H9 (cell line): Measurements from ENCODE around the gene SPTSSB. TPM values are rescaled to one million over a fixed set of nuclear protein-coding genes. Genes with fewer than 3 reads are reported as not detected.

Experiments
- DNase-seq: peaks from one replicate; pipeline ENCODE4 v3.0.0-alpha.2; 2017
- H2AFZ ChIP-seq: one replicate; pipeline ENCODE4 v1.6.1; 2013; ENCODE audit warnings: mild to moderate bottlenecking, low read length, control low read depth, moderate library complexity
- H2AK5ac ChIP-seq: 2 replicates; pipeline ENCODE4 v1.6.1; 2013; ENCODE audit warnings: low read length, control low read depth, mixed read lengths; ENCODE audit not compliant: insufficient read length
- H2BK120ac ChIP-seq: one replicate; pipeline ENCODE4 v1.6.1; 2013; ENCODE audit warnings: low read depth, mild to moderate bottlenecking, low read length, control low read depth, inconsistent platforms; ENCODE audit not compliant: poor library complexity, severe bottlenecking
- H2BK12ac ChIP-seq: 2 replicates; pipeline ENCODE4 v1.6.1; 2013; ENCODE audit warnings: low read length, control low read depth, mixed read lengths, low read depth; ENCODE audit not compliant: insufficient read length
- H2BK15ac ChIP-seq: 2 replicates; pipeline ENCODE4 v1.6.1; 2013; ENCODE audit warnings: low read depth, low read length, control low read depth
- H2BK20ac ChIP-seq: one replicate; pipeline ENCODE4 v1.6.1; 2013; ENCODE audit warnings: low read depth, mild to moderate bottlenecking, low read length, control low read depth, inconsistent platforms; ENCODE audit not compliant: poor library complexity, severe bottlenecking
- H2BK5ac ChIP-seq: 2 replicates; pipeline ENCODE4 v1.6.1; 2013; ENCODE audit warnings: low read length, control low read depth, mixed read lengths; ENCODE audit not compliant: insufficient read length
- H3K14ac ChIP-seq: 2 replicates; pipeline ENCODE4 v1.6.1; 2013; ENCODE audit warnings: low read length, control low read depth; ENCODE audit not compliant: insufficient read depth
- H3K18ac ChIP-seq: 2 replicates; pipeline ENCODE4 v1.6.1; 2013; ENCODE audit warnings: low read depth, mild to moderate bottlenecking, mixed read lengths, low read length, control low read depth; ENCODE audit not compliant: insufficient read length
- H3K23ac ChIP-seq: 2 replicates; pipeline ENCODE4 v1.6.1; 2013; ENCODE audit warnings: low read length, control low read depth, mixed read lengths, low read depth; ENCODE audit not compliant: insufficient read length
- H3K23me2 ChIP-seq: 2 replicates; pipeline ENCODE4 v1.6.1; 2013; ENCODE audit warnings: low read depth, mild to moderate bottlenecking, mixed read lengths, low read length, control low read depth; ENCODE audit not compliant: insufficient read length, poor library complexity, severe bottlenecking
- H3K27ac ChIP-seq: 2 replicates; pipeline ENCODE4 v1.5.1; 2013; ENCODE audit warnings: low read length, control low read depth, mixed read lengths, low read depth; ENCODE audit not compliant: insufficient read length
- H3K27me3 ChIP-seq: 2 replicates; pipeline ENCODE4 v1.6.1; 2013; ENCODE audit warnings: low read length, control low read depth, inconsistent platforms; ENCODE audit not compliant: insufficient read depth
- H3K4ac ChIP-seq: 2 replicates; pipeline ENCODE4 v1.6.1; 2013; ENCODE audit warnings: low read depth, mild to moderate bottlenecking, control low read depth, inconsistent platforms, low read length, moderate library complexity
- H3K4me1 ChIP-seq: 2 replicates; pipeline ENCODE4 v1.6.1; 2013; ENCODE audit warnings: low read length, control low read depth, inconsistent platforms; ENCODE audit not compliant: insufficient read depth
- H3K4me2 ChIP-seq: 2 replicates; pipeline ENCODE4 v1.6.1; 2013; ENCODE audit warnings: low read length, control low read depth, mixed read lengths; ENCODE audit not compliant: insufficient read length, insufficient read depth
- H3K56ac ChIP-seq: 2 replicates; pipeline ENCODE4 v1.6.1; 2013; ENCODE audit warnings: low read depth, mild to moderate bottlenecking, mixed read lengths, low read length, control low read depth; ENCODE audit not compliant: insufficient read length
- H3K79me1 ChIP-seq: 2 replicates; pipeline ENCODE4 v1.6.1; 2013; ENCODE audit warnings: low read depth, mild to moderate bottlenecking, moderate library complexity, low read length, control low read depth, inconsistent platforms; ENCODE audit not compliant: insufficient read depth, poor library complexity, severe bottlenecking
- H3K79me2 ChIP-seq: 2 replicates; pipeline ENCODE4 v1.6.1; 2013; ENCODE audit warnings: low read length, control low read depth, inconsistent platforms; ENCODE audit not compliant: insufficient read depth
- H3K9ac ChIP-seq: 2 replicates; pipeline ENCODE4 v1.6.1; 2013; ENCODE audit warnings: low read length, control low read depth, mixed read lengths; ENCODE audit not compliant: insufficient read length; ENCODE audit errors: extremely low read depth
- H3K9me3 ChIP-seq: one replicate; pipeline ENCODE4 v1.6.1; 2013; ENCODE audit warnings: low read depth, low read length, inconsistent platforms; ENCODE audit not compliant: control insufficient read depth
- H3T11ph ChIP-seq: one replicate; pipeline ENCODE4 v1.6.1; 2013; ENCODE audit warnings: mild to moderate bottlenecking, low read length, control low read depth, inconsistent platforms
- H4K20me1 ChIP-seq: one replicate; pipeline ENCODE4 v1.6.1; 2013; ENCODE audit not compliant: control insufficient read depth, insufficient read length, insufficient read depth
- H4K5ac ChIP-seq: 2 replicates; pipeline ENCODE4 v1.6.1; 2013; ENCODE audit warnings: low read depth, mild to moderate bottlenecking, mixed read lengths, low read length, control low read depth; ENCODE audit not compliant: insufficient read length
- H4K8ac ChIP-seq: replicated peaks from 2 replicates; pipeline ENCODE4 v1.6.1; 2013; ENCODE audit warnings: low read length, control low read depth, mixed read lengths, low read depth; ENCODE audit not compliant: insufficient read length
- H4K91ac ChIP-seq: 2 replicates; pipeline ENCODE4 v1.6.1; 2013; ENCODE audit warnings: low read depth, mild to moderate bottlenecking, moderate library complexity, mixed read lengths, low read length, control low read depth; ENCODE audit not compliant: insufficient read length
- H3K27ac Mint-ChIP-seq, 3 experiments: 2 replicates in 2 of 3; 3 replicates in 1 of 3; pipeline ENCODE4 v1.8.0; 2020 to 2021; ENCODE audit warnings: mixed read lengths in 3 of 3, mild to moderate bottlenecking in 1 of 3, moderate library complexity in 1 of 3
- H3K27me3 Mint-ChIP-seq: 2 replicates; pipeline ENCODE4 v1.8.0; 2021; ENCODE audit warnings: low read depth, mild to moderate bottlenecking, moderate library complexity, mixed read lengths
- H3K36me3 Mint-ChIP-seq, 3 experiments: 2 replicates in 2 of 3; 3 replicates in 1 of 3; pipeline ENCODE4 v1.8.0; 2020 to 2021; ENCODE audit warnings: low read depth in 3 of 3, mixed read lengths in 3 of 3; ENCODE audit not compliant: insufficient read depth in 1 of 3
- H3K4me1 Mint-ChIP-seq, 2 experiments: 2 replicates each; pipeline ENCODE4 v1.8.0; 2020; ENCODE audit warnings: mixed read lengths in 2 of 2
- H3K4me3 Mint-ChIP-seq, 2 experiments: 2 replicates in 1 of 2; 3 replicates in 1 of 2; pipeline ENCODE4 v1.8.0; 2020 to 2021; ENCODE audit warnings: mild to moderate bottlenecking in 2 of 2, mixed read lengths in 2 of 2, moderate library complexity in 1 of 2
- H3K9me3 Mint-ChIP-seq, 2 experiments: 2 replicates in 1 of 2; 3 replicates in 1 of 2; pipeline ENCODE4 v1.8.0; 2020; ENCODE audit warnings: mild to moderate bottlenecking in 2 of 2, mixed read lengths in 2 of 2, moderate library complexity in 1 of 2
- CTCF ChIP-seq: fragments of 200-600 bp; sonication (generic); conservative IDR thresholded peaks from 3 replicates; pipeline ENCODE4 v1.8.0; 2021; ENCODE audit warnings: antibody characterized with exemption, mild to moderate bottlenecking
- WGBS: extraction: QIAGEN DNeasy Blood & Tissue Kit; methylation state at CpG from one replicate; pipeline ENCODE4 v1.1.7; 2013; ENCODE audit warnings: missing lambda C conversion rate, low lambda C conversion rate, mixed read lengths; ENCODE audit not compliant: insufficient read length; ENCODE audit errors: extremely low coverage; 5-methylcytosine and 5-hydroxymethylcytosine counted together
- total RNA-seq: library from RNA; stranded (reverse); gene quantifications from 2 replicates; pipeline ENCODE4 v1.2.1, GENCODE V29; 2021

SPTSSB gene
- total RNA-seq, 1 experiment from 2014 or later: 3.5 TPM

DNA sequence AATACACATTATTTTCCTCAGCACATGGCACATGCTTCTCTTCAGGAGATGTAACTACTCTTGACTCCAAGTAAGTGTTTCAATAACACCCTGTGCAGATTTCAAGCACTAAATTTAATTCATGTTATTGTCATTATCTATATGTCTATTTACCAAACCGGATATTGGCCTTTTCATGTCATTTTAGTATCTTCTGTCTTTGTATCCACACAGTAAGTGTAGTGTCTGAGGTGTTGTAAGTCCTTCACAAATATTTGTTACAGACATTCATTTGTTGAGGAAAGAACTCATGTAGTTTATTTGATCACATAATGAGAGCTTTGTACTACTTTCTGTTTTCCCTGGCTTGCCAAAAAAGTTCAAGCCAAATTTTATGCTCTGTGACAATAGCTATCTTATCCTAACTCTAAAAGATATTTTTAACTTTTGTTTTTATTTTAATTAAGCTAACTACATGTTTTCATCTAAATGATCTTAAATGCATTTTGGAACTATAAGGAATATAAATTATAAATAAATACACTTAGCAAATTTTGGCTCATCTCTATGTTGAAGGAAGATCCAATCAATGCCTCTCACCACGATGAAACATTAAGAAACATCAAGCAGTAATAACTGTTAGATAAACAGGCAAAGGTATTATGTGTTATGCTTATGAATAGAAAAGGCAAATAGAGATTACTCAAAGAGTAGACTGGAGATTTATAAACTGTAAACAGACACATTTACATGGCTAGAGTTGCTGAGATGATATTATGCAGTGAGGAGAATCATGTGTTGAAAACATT lies 48.3 kb downstream of the SPTSSB start:
- Histone ChIP-seq H4K91ac (no peak overlapping the region), H3K56ac (no peak overlapping the region), H3K23ac (no peak overlapping the region), H2BK5ac (no peak overlapping the region), H3K14ac (no peak overlapping the region), H2BK120ac (no peak overlapping the region), H3K9ac (no peak overlapping the region), H3K4me2 (no peak overlapping the region), H3K9me3 (no peaks in the 10 kb centered on the region), H4K20me1 (no peaks in the 10 kb centered on the region), H3K79me2 (no peaks in the 10 kb centered on the region), H3K18ac (no peak overlapping the region), H4K5ac (no peak overlapping the region), H3T11ph (no peak overlapping the region), H2BK15ac (no peak overlapping the region), H2BK12ac (no peak overlapping the region), H2AFZ (no peak overlapping the region), H3K23me2 (no peaks in the 10 kb centered on the region), H2AK5ac (no peak overlapping the region), H4K8ac (no peak overlapping the region), H2BK20ac (no peak overlapping the region), H3K79me1 (no peaks in the 10 kb centered on the region), H3K4me1 (no peaks in the 10 kb centered on the region), H3K4ac (no peak overlapping the region), H3K27me3 (no peaks in the 10 kb centered on the region), H3K27ac (no peak overlapping the region)
- Mint-ChIP-seq H3K27ac (no peak overlapping the region), H3K4me1 (no peaks in the 10 kb centered on the region), H3K9me3 (no peaks in the 10 kb centered on the region), H3K27me3 (no peaks in the 10 kb centered on the region), H3K36me3 (no peaks in the 10 kb centered on the region), H3K4me3 (no peak overlapping the region)
- WGBS: no CpG with 5 or more reads among the region's 2 CpGs
- no peak for DNase-seq
- TF ChIP-seq CTCF: no peak
